MM.1S (cell line): Measurements from ENCODE around the gene GPR161.
A peak's percentile ranks its signal among the peaks of the same experiment; 100 is the strongest.

ENCODE experiments used
- DNase-seq: peaks from one replicate; pipeline ENCODE4 v3.0.0-alpha.2; 2015
- H2AFZ ChIP-seq: fragments of 300-600 bp; sonication (generic); 2 replicates; pipeline ENCODE4 v1.6.0; 2016; ENCODE audit warnings: antibody characterized with exemption, low read length
- H3F3A ChIP-seq: fragments of 300-600 bp; sonication (generic); 2 replicates; pipeline ENCODE4 v1.6.1; 2016; ENCODE audit warnings: mild to moderate bottlenecking, antibody characterized with exemption, low read length, moderate library complexity, mixed read lengths; ENCODE audit not compliant: insufficient read depth
- H3K27ac ChIP-seq: fragments of 300-600 bp; sonication (generic); 2 replicates; pipeline ENCODE4 v1.5.1; 2016; ENCODE audit warnings: mild to moderate bottlenecking, low read length
- H3K27me3 ChIP-seq: fragments of 300-600 bp; sonication (generic); replicated peaks from 2 replicates; pipeline ENCODE4 v1.6.0; 2016; ENCODE audit warnings: low read length; ENCODE audit not compliant: insufficient read depth
- H3K36me3 ChIP-seq: fragments of 300-600 bp; sonication (generic); replicated peaks from 2 replicates; pipeline ENCODE4 v1.6.1; 2016; ENCODE audit warnings: mild to moderate bottlenecking, low read length, mixed read lengths; ENCODE audit not compliant: insufficient read depth
- H3K4me1 ChIP-seq: fragments of 300-600 bp; sonication (generic); 2 replicates; pipeline ENCODE4 v1.6.1; 2016; ENCODE audit warnings: low read length, mixed read lengths
- H3K4me2 ChIP-seq: fragments of 300-600 bp; sonication (generic); 2 replicates; pipeline ENCODE4 v1.6.0; 2016; ENCODE audit warnings: low read depth, low read length
- H3K4me3 ChIP-seq: fragments of 300-600 bp; sonication (generic); 2 replicates; pipeline ENCODE4 v1.5.1; 2016; ENCODE audit warnings: low read length, mixed read lengths
- H3K79me2 ChIP-seq: fragments of 300-600 bp; sonication (generic); 2 replicates; pipeline ENCODE4 v1.6.1; 2016; ENCODE audit warnings: mixed run types, low read length, mixed read lengths
- H3K9ac ChIP-seq: fragments of 300-600 bp; sonication (generic); 2 replicates; pipeline ENCODE4 v1.6.1; 2016; ENCODE audit warnings: low read length, mixed read lengths
- H3K9me2 ChIP-seq: fragments of 300-600 bp; sonication (generic); replicated peaks from 2 replicates; pipeline ENCODE4 v1.6.1; 2016; ENCODE audit warnings: mild to moderate bottlenecking, low read length, mixed read lengths; ENCODE audit not compliant: insufficient read depth
- H3K9me3 ChIP-seq: fragments of 300-600 bp; sonication (generic); replicated peaks from 2 replicates; pipeline ENCODE4 v1.6.1; 2016; ENCODE audit warnings: mild to moderate bottlenecking, low read length, mixed read lengths; ENCODE audit not compliant: insufficient read depth
- H4K20me1 ChIP-seq: fragments of 300-600 bp; sonication (generic); 2 replicates; pipeline ENCODE4 v1.6.1; 2016; ENCODE audit warnings: mild to moderate bottlenecking, low read length, moderate library complexity, mixed read lengths; ENCODE audit not compliant: insufficient read depth
- EZH2 ChIP-seq: fragments of 300-600 bp; sonication (generic); optimal IDR thresholded peaks from 2 replicates; pipeline ENCODE3; 2017; ENCODE audit warnings: low read depth, mild to moderate bottlenecking, antibody characterized with exemption, low read length, mixed read lengths
- EZH2phosphoT487 ChIP-seq: fragments of 300-600 bp; sonication (generic); IDR thresholded peaks from 2 replicates; pipeline ENCODE4 v1.6.1; 2018; ENCODE audit warnings: antibody characterized with exemption, low read length
- TF ChIP-seq, protein P1 (sequence below): fragments of 300-600 bp; sonication (generic); IDR thresholded peaks from 2 replicates; pipeline ENCODE4 v1.5.1; 2016; ENCODE audit warnings: antibody characterized with exemption, low read length, mixed read lengths

The GPR161 gene

DNA sequence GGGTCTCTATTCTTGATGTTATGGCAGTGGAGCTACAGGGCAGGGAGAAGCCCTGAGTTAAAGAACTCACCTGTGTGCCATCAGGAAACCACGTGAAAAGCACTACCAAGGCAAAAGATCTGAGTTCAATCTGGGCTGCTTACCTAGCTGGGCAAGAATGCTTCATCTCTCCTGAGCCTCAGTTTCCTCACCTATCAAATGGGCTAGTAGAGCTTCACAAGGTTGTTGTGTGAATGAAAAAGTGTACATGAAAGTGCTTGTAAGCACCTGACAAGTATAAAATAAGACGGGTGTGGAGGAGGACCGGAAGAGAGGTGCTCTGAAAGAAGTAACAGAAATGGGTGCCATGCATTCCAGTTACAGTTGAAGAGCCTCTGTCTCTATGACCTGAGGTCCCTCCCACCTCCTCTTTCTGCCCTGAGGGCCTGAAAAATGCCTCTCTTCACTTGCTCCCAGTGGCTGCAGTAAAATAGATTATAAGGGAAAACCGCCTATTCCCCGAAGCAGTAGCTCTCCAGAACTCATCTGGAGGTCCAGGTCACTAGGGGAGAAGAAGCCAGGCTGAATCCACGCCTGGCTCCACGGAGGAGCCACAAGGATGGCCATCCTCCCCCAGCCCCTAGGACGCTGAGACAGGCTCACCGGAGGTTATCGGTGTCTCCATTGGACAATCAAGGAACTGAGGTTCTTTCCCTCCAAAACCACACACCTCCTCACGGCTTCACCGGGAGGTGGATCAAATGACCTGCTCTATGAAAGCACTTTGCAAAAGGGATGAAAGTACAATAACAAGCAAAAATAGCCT, 1.4 kb downstream of the GPR161 start:
- Histone ChIP-seq H4K20me1 (no peaks in the 10 kb centered on the region), H3K36me3 (no peaks in the 10 kb centered on the region), H3F3A (peaks cover 4% of the 10 kb centered on the region; the same call in 1 of the 2 replicates), H3K27ac (no peak overlapping the region), H3K4me2 (peak overlapping the region; percentile 99), H3K9me2 (no peaks in the 10 kb centered on the region), H3K27me3 (peaks cover 23% of the 10 kb centered on the region), H2AFZ (peak overlapping the region; percentile 88), H3K9me3 (no peaks in the 10 kb centered on the region), H3K9ac (no peak overlapping the region), H3K79me2 (no peaks in the 10 kb centered on the region), H3K4me1 (no peaks in the 10 kb centered on the region; the same call in 1 of the 2 replicates), H3K4me3 (peak overlapping the region; percentile 81)
- TF ChIP-seq EZH2 = no peak
- TF ChIP-seq, protein P1, sequence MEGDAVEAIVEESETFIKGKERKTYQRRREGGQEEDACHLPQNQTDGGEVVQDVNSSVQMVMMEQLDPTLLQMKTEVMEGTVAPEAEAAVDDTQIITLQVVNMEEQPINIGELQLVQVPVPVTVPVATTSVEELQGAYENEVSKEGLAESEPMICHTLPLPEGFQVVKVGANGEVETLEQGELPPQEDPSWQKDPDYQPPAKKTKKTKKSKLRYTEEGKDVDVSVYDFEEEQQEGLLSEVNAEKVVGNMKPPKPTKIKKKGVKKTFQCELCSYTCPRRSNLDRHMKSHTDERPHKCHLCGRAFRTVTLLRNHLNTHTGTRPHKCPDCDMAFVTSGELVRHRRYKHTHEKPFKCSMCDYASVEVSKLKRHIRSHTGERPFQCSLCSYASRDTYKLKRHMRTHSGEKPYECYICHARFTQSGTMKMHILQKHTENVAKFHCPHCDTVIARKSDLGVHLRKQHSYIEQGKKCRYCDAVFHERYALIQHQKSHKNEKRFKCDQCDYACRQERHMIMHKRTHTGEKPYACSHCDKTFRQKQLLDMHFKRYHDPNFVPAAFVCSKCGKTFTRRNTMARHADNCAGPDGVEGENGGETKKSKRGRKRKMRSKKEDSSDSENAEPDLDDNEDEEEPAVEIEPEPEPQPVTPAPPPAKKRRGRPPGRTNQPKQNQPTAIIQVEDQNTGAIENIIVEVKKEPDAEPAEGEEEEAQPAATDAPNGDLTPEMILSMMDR = no peak
- no peak for TF ChIP-seq EZH2phosphoT487
- DNase-seq = no peak

GRCh38 chr1:168134642-168135041, 2.1 kb downstream of the GPR161 start:
- Histone ChIP-seq H3K27me3 (peaks cover 23% of the 10 kb centered on the region), H3K36me3 (no peaks in the 10 kb centered on the region), H3K79me2 (no peaks in the 10 kb centered on the region)

GRCh38 chr1:168134132-168134531, 2.6 kb downstream of the GPR161 start:
- no peak for TF ChIP-seq EZH2phosphoT487
- TF ChIP-seq EZH2 = no peak
- TF ChIP-seq, protein P1 = no peak
- Histone ChIP-seq H3K9ac (no peak overlapping the region), H3K4me1 (no peaks in the 10 kb centered on the region; the same call in 1 of the 2 replicates), H3K36me3 (no peaks in the 10 kb centered on the region), H4K20me1 (no peaks in the 10 kb centered on the region), H3K27ac (no peak overlapping the region), H3K9me2 (no peaks in the 10 kb centered on the region), H3K9me3 (no peaks in the 10 kb centered on the region), H3K27me3 (peaks cover 23% of the 10 kb centered on the region), H3K4me2 (no peak overlapping the region), H3K4me3 (no peak overlapping the region), H3K79me2 (no peaks in the 10 kb centered on the region), H2AFZ (no peak overlapping the region), H3F3A (peaks cover 4% of the 10 kb centered on the region; the same call in 1 of the 2 replicates)
- no peak for DNase-seq

More at GRCh38 chr1:168134642-168135041, 2.1 kb downstream of the GPR161 start:
- Histone ChIP-seq H3K4me3 (no peak overlapping the region), H3K4me1 (no peaks in the 10 kb centered on the region; the same call in 1 of the 2 replicates), H3K27ac (no peak overlapping the region), H3K9ac (no peak overlapping the region), H3F3A (peaks cover 4% of the 10 kb centered on the region; the same call in 1 of the 2 replicates), H2AFZ (no peak overlapping the region), H3K9me3 (no peaks in the 10 kb centered on the region), H3K9me2 (no peaks in the 10 kb centered on the region), H4K20me1 (no peaks in the 10 kb centered on the region), H3K4me2 (no peak overlapping the region)
- TF ChIP-seq EZH2 (no peak), EZH2phosphoT487 (no peak)
- TF ChIP-seq, protein P1 = no peak
- no peak for DNase-seq
